Effector CD8-positive, alpha-beta T cell (primary cell): ENCODE measurements around the gene DLG2.

Experiments used
- DNase-seq: peaks from one replicate; lab custom pipeline; 2025; lab: John Stamatoyannopoulos, UW

DLG2 gene

DNA sequence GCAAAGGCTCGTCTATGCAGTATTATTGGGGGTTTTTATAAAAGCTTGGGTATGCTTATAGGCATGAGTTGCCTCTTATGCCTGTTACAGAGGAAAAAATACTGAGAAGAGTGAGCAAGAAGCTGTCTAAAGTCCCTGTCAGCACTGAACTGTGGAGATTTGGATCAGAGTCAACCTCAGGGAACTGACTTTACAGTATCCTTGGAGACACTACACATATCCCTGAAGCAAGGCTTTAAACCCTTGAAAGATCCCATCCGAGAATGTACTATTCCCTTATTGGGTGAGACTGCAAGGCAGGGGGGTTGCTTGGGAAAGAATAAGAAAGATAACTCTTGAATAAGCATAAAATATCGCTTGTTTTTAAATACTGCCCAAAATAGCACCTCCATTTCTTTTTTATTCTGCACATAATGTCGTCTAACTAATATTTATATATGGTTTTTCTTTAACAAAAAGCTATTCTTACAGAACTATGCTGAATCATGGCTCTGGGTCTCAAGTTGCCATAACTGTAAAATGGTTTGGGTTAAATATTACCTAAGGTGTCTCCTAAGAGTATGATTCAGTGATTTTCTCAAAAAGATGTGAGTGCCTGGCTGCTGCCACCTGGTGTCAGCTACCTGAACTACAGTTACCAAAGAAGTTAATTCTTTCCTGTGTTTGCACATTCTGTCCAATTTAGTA, 1062.8 kb downstream of the DLG2 start:
- DNase-seq = no peak

DNA sequence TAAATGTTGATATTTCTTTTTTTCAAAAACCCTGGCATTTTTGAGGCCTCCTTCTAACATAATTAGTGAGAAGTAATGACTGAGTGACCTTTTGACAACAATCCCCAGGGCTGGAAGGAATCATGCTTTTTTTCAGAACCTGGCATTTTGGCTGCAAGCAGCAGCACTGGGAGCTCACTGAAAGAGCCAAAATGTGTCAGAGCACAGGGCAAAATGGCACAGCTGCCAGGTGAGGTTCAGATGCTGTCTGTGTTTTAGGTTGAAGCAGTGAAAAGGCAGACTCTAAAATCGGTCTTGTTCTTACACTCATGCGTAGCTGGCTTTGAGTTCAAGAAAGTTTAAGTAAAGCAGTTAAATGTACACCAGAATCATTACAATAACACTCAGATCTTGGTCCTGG, 1063.8 kb downstream of the DLG2 start:
- no peak for DNase-seq

DNA sequence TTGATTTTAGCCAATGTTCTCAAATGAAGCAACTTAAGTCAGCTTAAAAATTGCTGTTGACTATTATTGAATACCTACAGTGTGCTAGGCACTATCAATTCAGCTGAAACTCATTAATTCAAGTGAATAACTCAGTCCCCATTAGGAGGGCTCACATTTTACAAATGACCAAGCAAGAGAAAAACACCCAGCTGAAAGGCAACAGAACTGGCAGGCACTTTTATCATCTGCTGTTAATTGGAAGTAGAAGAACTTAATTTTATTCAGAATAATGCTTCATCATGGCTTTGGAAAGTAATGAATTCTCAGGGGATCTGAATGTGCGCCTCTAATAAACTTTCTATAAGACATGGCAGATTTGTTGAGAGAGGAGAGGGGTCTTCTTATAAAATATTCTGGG, 1066.9 kb downstream of the DLG2 start:
- no peak for DNase-seq

DNA sequence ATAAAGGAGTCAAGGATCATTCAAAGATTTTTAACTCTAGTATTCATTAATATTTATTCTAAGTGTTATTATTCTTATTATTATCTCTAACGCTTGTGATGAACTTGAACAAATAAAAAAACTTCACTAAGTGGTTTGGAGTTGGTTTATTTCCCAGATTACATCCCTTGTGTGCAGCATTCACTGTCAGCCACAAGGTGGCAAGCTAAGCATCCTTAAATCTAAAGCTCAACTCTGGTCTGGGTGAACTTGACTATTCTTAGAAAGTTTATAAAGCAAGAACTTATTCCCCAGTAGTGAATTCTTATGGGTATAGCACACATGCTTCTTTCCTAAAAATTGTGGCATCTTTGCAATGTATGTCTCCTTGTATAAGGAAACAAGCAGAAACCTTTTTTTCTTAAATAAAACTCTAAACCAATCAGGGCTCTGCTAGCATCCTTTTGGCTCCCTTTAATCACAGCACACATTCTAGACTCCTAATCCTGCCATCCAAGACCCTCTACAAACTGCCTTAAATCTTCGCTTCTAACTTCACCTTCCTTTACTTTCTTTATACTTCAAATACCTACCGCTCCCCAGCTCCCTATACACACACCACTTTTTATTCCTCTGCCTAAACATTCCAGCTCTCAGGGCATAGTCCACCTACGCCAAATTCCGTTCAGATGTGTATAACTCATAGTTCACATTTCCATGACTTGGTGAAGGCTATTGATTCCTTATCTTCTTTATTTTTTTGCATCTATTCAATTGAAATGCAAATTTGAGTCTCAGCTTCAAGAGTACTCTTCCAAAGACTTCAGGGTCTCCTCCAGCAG, 1068.8 kb downstream of the DLG2 start:
- no peak for DNase-seq

DNA sequence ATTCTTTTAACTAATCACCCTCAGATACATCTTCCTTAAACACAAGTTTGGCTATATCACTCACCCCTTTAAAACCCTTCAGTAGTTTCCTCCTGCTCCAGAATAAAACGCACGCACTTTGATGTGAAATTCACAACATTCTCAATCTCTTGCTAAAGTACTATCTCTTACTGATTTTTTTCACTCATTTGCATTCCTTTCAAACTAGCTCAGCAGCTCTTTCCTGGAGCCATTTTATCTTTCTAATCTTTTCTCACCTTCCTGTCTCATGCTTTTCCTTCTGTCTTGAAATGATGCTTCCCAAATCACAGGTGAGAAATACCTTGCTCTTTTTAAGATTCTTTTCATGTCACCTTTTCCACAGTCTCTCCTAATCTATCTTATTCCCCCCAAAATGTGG, 1074.4 kb downstream of the DLG2 start:
- no peak for DNase-seq

DNA sequence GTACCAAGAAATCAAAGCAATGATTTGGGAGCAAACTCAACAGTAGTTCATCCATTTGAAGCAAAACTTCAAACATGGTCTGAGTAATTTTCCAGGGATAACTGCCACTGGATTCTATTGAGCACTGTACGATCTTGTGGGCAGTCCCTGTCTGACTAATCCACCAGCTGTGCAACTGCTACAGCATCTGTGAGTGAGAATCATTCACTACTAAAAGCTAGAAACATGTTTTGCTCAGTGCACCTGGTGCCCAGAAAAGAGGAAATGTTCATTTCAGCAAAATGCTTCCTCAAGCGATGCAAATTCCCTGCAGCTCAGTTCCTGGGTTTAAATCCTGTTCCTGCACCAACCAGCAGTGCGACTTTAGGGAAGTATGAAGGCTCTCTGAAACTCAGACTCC, 1077.9 kb downstream of the DLG2 start:
- no peak for DNase-seq

DNA sequence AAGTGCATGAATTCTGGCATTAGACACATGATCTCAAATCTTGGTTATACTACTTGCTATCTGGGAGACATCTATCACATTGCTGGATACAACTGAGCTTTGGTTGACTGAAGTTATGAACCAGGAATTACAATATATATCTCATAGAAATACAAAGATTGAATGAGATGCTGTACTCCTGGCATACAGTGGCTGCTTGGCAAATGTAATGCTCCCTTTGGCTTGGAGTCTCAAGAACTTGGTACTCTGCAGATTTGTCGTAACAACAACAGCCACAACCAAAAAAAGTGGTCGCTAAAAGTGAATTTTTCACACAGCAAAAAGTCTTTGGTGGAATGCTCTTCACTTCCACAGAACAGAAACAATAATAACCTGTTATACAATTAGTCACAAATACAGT, 1082.6 kb downstream of the DLG2 start:
- DNase-seq = no peak

DNA sequence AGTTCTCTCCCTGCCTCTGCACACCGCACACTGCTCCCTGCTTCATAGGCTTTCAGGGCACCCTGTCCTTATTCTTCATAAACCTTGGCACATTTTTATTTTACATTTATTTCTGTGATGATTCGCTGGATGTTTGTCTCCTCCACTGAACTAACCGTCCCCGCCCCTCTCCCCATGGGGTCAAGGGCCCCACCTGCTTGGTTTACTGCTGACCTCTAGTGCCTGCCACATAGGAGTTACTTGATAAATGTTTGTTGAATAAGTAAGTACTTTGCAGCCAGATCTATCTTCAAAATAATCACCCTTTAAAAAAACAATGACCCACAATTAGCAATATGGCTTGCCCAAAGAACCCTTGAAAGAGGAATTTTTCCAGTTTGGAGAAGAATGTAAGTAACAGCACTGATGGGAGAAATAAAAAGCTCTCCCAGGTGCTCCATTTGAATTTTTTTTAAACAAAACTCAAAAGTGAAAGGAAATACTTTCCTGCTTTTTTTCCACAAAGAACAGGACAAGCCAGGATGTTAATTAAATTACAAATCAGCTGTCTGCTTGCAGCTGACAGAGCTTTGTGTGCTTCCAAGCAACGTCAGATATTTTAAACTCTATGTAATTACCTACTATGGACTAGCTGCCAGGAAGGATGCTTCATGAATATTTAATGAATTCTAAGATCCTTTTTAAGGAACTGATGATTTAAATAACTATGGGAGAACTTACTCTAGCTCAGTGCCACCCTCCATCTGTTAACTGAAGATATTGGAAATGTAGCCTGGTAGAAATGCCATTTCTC, 1083.6 kb downstream of the DLG2 start:
- DNase-seq = no peak

DNA sequence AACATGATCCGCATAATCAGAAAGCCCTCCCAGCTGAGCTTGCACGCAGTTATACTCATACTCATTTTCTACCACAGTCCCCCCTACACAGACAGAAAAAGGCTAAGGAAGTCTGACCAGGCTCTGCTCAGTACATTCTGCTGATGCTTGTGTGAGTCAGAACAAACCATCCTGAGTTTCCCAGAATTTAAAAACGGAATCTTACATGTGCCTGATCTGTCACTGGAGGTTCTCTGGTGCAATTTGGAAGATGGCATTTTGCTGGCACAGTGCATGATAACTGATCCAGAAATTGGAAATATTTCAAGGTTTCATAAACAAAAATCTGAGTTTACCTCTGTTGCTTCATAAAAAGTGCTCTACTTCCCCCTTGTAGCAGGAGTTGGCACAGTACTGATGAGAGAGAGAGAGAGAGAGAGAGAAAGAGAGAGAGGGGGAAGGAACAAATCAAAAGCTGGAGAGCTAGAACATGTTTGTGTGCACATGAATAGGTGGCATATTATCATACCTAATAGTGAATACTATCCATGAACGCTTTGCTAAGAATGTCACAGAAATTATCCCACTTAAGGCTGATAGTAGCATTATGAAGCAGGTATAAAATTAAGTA, 1085.3 kb downstream of the DLG2 start:
- no peak for DNase-seq

DNA sequence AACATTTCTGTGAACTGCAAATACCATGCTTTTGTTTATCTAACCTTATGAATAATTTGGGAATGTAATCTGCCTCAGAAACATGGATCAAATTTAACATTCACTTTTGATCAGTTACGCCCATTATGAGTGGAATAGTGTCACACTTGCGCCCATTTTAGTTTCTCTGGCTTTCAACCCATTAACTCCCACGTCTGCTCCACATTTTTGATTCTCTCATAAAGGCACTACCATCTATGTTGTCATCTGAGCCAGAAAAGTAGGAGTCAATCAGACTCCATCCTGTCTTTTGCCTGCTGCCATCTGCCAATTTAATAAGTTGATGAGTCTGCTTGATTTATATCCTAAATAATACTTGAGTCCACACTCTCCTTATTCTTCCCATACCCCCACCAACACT, 1090.7 kb downstream of the DLG2 start:
- no peak for DNase-seq

DNA sequence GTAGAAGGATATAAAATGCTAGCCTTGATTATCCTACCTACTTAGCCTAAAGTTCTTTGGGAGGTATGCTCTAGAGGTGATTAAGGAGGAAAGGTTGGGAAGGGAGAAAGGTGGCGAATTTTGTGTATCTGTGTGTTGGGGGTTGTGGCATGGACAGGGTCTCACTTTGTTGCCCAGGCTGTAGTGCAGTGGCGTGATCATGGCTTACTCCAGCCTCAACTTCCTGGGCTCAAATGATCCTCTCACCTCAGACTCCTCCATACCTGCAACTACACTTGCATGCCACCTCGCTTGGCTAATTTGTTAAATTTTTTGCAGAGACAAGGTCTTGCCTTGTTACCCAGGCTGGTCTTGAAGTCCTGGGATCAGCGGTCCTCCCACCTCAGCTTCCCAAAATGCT, 1094.8 kb downstream of the DLG2 start:
- no peak for DNase-seq

DNA sequence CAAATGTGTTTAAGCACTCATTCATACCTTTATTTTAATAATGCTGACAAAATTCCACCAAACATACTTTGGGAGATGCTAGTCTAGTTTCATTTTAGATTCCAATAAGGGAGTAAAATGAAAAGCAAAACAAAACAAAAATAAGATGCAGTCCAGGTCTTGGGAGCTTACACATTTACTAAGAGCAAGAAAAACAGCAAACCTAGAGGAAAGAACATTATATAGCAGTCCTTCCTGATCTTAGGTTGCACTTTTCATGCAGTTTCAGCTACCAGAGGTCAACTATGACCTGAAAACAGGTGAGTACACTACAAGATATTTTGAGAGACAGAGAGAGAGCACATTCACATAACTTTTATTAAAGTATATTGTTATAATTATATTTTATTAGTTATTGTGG, 1100.9 kb downstream of the DLG2 start:
- no peak for DNase-seq

DNA sequence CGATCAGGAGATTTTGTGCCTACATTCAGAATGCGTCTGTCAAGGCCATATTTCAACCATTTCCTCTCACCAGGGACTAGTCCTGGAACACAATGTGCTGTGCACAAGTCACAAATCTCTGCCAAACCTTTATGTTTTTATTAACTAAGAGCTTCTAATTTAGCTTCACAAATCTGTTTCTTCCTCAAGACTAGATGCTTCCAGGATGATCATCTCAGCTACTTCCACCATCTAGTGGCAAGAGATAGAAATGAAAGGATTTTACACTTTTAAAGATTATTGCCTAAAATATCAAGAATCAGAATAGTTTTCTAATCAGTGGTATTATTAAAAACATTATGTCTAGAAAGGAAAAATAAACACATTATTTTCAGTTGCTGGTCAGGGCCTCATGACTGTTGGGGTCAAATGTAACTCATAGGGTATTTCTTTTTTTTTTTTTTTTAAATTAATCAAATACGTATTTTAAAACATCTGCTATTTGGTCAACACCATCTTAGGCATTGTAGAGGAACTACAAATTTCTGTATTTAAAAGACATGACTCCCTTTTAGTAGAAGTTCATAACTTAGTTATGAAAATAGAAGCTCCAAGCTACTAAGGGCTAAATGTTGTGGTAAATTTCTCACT, 1102.6 kb downstream of the DLG2 start:
- DNase-seq = no peak

DNA sequence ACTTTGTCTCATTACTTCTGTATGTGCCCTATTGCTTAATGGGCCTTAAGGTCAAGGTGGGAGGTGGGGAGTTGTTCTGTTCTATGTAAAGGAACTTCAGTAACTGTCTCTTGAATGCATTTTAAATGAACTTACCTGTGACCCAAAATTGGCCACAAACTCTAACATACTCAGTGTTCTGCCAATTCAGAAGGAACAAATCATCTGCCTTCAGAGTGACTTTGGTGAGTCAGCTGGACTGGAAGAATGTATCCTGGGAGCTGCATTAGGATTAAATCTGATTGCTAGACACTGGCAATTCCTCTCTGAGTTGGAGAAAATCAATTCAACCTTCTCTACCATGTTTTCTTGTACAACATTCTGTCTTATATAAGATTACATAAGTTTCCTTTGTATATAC, 1104.8 kb downstream of the DLG2 start:
- no peak for DNase-seq

DNA sequence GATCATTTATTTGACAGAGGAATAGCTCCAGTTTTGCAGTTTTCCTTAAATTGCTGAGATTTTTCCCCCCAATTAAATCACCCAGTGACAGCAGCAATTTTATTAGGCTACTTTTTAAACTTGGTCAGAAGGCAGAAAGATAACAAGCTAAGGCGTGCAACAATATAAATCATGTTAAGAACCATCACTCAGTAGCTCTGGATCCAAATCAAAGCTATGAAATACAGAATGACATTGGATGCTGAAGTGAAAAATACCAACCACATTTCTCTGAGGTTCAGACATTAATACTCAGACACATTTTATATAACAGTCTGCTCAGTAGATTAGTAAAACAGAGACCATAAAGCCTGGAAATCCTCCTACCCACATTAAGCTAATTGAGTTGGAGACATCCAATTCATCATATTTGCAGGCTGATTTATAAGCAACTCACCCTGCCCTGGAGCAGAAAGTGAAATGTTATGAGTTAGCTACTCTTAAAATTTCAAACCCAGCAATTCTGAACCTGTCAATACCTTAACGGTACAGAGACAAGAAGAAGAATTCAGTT, 1108.4 kb downstream of the DLG2 start:
- DNase-seq = no peak

DNA sequence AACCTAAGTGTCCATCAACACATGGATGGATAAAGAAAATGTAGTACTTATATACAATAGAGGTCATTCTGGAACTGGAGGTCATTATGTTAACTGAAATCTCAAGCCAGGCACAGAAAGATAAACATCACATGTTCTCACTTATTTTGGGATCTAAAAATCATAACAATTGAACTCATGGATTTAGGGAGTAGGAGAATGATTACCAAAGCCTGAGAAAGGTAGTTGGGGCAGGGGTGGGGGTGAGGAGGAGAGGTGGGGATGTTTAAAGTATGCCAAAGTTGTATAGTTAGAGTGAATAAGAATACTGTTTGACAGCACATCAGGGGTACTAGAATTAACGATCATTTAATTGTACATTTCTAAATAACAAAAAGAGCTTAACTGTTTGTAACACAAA, 1112.7 kb downstream of the DLG2 start:
- DNase-seq = no peak

DNA sequence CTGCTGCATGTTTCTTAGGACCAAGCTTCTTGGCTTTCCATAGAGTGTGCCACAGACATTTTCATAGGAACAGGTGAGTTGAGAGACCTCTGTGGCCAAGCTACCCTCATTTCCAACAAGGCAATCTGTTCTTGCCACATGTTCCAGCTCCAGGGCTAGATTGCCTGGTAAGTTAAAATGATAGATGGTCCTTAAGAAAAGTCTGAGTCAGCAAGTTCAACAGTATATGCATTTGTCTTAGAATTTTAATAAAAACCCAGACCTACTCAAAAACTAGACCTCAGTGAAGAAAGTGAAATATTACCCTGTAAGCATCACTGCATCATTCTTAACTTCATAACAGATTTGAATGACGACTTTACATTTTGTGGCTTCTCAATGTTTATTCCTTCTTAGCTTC, 1123.6 kb downstream of the DLG2 start:
- no peak for DNase-seq

DNA sequence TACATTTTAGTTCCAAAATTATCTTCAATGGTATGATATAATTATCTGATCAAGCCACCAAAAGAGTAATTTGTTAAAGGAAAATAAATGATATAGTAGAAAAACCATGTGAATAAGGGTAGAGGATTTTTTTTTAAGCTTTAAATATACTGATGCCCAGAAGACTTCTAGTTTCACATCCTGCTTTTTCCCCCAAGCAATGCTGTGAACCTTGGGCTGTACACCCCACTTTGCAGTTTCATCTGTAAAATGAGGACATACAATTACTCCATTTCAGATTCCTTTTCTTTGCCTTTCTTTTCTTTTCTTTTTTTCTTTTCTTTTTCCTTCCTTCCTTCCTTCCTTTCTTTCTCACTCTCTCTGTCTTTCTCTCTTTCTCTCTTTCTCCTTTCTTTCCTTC, 1125.4 kb downstream of the DLG2 start:
- DNase-seq = no peak

DNA sequence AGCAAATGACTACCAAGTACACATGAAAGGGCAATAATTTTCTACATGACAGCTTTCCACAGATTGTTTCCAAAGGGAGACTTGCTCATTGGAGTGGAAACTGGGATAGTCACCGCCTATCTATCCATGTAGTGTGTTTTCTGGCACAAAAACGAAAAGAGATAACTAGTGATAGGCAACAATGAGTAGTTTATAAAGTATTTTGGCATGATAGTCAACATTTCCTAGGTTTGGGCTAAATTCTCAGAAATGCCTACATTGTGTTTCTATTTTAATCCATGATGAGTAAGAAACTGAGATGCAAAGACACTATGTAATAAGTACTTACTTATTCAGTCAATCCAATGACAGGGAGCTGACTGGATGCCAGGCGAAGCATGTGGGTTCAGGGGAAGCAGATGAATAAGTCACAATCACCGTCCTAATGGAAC, 1129.1 kb downstream of the DLG2 start:
- no peak for DNase-seq

DNA sequence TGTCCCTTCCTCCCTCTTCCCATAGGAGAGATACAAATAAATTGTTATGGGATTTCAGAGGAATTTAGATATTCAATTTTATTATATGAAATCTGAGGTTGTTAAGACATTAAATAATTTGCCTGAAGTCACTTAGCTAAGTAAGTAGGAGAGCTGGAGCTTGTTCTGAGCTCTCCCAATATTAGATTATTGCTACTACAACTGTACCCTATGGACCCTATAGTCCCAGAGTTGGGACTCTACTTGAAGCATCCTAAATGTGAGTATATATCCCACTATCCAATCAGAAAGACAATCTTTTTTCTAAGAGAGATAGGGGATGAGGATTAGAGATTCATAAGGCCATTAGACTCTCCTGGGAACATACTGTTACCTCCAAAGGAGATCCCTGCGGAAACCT, 1130.0 kb downstream of the DLG2 start:
- no peak for DNase-seq

DNA sequence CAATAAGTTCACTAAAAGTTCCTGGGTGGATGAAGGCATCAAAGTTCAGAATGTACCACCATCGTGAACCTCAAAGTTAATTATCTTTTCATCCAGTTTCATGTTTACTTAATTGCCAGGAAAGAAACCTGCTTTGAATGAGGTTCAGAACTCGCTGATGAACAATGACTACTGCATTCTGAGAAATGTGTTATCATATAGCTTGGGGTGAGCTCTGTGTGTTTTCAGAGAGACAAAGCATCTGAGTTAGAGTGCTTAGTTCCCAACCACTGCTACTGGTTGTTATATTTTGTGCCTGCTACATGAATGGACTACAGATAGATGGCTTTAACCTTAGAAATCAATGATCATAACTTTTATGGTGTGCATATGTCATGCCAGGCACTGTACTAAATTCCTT, 1131.0 kb downstream of the DLG2 start:
- no peak for DNase-seq

DNA sequence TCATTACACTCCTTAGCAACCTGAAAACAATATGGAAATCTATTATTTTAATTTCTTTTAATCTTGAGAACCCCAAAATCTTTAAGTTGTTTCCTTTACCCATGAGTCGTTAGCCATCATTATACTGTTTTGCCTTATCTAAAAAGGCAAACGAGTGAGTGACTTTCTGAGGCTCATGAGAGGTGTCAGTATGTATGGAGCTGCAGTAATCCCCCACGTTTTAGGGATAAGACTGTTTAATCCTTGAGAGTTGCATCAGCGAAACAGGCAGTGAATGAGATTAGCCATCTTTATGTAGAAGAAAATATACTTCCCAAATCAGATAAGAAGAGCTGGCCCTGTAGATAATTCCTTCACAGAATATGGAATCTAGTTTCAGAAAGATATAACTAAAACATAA, 1147.0 kb downstream of the DLG2 start:
- no peak for DNase-seq
